ENCODE measurements around the gene RNF186.
"Not testable (repeated sequence)": the region's sequence is repeated elsewhere in the genome, so short reads cannot be mapped to it uniquely, and the experiment has no call there.

RNF186 gene, protein sequence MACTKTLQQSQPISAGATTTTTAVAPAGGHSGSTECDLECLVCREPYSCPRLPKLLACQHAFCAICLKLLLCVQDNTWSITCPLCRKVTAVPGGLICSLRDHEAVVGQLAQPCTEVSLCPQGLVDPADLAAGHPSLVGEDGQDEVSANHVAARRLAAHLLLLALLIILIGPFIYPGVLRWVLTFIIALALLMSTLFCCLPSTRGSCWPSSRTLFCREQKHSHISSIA

DNA sequence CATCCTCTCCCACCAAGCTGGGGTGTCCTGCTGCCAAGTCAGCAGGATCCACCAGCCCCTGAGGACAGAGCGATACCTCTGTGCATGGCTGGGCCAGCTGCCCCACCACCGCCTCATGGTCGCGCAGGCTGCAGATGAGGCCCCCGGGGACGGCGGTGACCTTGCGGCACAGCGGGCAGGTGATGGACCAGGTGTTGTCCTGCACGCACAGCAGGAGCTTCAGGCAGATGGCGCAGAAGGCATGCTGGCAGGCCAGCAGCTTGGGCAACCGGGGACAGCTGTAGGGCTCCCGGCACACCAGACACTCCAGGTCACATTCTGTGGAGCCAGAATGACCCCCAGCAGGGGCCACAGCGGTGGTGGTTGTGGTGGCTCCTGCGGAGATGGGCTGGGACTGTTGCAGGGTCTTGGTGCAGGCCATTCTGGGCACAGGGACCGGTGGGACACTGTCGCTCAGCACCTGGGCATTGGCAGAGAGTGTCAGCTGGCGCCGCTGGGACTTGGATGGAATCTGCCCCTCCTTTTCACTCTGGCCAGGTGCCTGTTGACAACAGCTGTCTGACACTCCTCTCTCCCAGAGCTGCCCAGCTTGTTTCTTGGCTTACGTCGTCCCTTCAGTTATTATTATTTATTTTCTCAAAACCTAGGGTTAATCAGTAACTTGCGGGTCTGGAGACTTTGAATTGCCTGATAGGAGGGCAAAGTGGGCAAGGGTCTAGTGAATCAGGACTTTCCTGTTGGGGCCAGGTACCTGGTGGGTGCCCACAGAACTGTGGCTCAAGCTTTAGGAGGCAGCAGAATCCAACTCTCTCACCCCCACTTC, at the start of gene RNF186:
Gene RNF186 (minus strand): TSS at position 603 of the 823 bp plus-strand sequence. CDS start 182 bp downstream, at position 421.
- no peak for DNase-seq

DNA sequence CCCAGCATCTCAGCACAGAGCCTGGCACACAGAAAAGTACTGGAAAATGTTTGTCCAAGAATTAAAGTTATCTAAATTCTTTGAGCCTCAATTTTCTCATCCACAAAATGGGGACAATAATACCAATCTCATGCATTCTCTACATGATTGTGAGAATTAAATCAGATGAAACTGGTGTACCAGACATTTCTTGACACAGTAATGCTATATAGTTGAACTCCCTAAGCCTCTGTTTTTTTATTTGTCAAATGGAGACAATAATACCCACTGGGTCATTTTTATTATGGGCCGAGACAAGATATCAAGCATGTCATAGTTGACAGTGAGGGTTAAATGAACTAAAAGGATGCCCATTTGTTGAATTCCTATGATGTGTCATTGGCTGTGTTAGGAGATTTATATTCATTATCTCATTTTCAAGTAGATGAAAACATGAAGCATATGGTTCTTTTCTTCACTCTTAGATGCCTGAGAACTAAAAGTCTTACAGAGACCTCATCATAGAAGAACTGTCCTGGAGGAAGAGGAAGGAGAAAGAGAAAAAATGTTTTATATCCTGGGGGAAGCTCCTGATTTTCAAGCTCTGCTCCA, 49.6 kb upstream of the RNF186 start:
- no peak for DNase-seq

DNA sequence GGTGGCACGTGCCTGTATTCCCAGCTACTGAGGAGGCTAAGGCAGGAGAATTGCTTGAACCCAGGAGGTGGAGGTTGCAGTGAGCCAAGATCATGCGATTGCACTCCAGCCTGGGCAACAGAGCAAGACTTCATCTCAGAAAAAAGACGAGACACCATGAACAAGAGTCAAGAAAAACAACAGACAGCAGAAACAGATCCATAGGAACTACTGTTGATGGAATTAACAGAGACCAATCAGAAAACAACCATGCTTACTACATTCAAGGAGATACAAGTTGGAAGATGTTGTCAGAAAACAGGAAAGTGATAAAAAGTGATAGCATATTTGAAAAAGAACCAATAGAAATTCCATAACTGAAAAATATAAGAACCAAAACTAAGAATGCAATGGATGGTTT, 47.9 kb upstream of the RNF186 start:
- DNase-seq = no peak

DNA sequence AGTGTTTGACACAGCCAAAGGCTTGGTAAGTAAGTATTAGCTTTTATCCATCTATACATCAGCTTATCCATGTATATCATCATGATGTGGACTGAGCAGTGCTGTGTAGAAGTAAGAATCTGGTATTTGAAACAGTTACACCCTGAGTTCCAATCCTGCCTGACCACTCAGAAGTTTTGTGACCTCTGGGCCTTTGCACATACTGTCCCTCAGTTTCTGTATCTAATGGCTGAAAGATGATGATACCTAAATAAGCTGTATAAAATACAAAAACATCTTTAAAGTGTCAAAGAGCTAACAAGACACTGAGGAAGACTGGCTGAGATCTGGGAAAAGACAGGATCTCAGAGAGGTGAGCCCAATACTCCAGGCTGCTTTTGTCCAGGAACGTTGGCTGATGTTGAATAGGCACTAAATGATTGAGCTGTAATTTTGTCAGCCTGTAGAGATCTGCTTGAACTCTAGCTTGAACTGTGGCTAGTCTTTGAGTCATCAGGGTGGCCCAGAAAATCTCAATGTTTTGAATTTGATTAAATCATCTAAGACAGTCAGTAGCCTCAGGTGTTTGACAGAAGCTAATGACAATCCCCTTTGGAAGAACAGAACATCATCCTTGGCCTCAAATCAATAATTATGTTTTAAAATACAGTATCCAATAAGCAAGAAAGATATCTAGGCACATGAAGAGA, 46.9 kb upstream of the RNF186 start:
- no peak for DNase-seq

DNA sequence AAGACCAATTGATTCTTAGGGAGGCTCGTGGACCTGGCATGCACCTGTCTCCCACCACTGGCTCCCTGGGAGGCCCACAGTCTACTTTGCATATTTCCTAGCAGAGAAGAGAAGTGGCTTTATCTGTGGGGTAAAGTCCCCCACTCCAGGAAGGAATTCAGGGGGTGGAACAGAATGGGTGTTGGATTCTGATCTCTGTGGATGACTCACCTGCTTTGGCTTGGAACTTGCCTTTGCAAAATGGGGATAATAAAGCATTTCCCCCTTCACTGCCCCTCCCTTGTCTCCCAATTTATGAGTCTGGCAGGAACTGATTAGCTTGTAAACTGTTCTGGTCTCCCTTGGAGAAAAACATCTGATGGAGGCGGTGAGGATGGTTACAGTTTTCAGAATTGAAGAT, 46.0 kb upstream of the RNF186 start:
- no peak for DNase-seq

DNA sequence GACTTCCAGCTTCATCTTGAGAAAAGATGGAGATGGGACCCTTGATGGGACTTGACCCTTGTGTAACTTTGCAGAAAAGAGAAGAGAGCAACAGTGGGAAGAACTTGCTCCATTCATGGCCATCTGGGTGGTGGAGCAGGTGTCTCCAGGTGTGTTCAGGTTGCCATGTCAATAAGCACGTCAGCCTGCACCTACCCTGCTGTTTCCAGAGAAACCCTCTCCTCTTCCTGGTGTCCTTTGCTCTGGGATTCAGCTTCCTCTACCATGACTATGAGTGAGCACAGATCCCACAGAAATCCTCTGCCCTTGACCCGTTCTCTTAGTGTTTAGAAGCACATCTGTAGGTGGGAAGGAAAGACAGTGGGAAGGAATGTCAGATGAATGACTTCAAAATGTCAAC, 45.3 kb upstream of the RNF186 start:
- no peak for DNase-seq

DNA sequence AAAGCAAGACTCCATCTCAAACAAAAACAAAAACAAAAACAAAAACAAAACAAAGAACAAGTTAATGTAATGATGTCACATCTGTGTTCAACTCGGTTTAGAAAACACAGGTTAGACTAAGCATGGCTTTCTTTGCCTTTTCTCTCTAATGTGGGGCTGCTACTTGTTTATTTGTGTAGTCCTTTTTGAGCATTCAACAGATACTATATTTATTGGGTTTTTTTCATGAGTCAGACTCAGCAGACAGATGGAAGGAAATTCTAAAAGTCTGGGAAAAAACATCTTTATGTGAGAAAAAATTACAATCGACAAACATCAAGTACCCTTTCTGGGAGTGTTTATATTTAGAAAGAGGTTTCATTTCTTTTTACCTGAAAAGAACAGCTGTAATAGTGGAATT, 44.8 kb upstream of the RNF186 start:
- DNase-seq = no peak

DNA sequence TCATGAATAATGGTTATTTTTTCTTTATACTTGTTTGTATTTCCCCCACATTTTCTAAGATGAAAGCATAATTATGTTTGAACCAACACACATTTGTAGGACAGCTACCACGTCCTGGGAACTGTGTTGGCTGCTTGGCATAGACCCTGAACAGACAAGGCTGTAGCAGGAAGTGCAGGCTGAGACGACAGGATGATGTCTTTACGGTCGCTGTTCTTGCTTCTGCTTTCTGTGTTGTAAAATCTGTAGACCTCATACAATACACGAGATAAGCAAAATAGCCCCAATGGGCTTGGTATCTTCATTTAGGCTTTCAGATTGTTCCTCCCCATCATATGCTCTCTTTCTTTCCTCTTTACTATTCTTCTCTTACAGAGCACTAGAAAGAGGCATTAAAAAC, 43.8 kb upstream of the RNF186 start:
- no peak for DNase-seq

DNA sequence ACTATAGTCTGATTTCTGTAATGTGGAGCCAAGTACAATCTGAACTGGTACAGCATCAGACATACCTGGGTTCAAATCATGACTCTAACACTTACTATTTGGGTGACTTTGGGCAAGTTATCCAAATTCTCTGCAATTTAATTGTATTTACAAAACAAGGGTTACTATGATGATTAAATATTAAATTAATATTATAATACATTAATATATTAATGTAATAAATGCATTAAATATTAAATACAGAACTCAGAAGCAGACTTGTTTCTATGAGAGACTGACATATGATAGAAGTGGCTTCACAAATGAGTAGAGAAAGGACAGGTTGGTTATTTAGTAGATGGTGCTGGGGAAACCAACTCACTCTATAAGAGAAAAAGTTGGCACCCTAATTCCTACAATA, 39.8 kb upstream of the RNF186 start:
- no peak for DNase-seq

DNA sequence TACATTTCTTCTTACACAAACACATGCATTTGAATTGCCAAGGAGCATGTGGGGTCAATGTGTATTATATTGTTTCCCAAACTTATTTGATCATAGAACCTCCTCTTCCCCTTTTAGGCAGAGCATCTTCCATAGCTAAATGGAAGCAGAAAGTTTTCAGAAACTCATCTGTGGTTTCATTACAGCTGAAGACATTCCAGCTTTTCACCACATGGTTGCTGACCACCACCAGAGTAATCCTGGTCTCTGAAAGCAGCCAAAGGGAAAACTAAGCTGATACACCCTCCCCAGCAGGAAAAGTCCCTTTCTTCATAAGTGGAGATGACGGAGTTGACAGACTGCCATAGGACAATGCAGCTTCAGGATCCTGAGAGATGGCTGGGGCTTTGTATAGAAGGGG, 37.0 kb upstream of the RNF186 start:
- DNase-seq = no peak

DNA sequence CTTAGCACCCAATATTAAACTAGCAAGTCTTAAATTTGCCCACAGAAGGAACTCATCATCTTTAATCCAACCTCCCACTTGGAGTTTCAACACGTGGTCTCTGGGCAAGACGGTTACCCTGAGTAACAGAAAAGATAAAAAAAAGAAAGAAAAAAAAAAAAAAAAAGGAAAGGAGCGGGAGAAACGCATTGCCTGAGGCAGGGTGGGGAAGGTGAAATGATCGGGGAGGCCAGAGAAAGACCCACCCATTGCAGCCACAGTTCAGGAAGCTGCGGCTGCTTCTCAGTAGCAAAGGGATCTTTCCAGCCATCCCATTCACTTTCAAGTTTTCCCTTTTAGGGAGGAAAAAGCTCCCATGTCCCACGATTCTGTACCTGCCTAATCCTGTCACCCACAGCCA, 35.1 kb upstream of the RNF186 start:
- no peak for DNase-seq

DNA sequence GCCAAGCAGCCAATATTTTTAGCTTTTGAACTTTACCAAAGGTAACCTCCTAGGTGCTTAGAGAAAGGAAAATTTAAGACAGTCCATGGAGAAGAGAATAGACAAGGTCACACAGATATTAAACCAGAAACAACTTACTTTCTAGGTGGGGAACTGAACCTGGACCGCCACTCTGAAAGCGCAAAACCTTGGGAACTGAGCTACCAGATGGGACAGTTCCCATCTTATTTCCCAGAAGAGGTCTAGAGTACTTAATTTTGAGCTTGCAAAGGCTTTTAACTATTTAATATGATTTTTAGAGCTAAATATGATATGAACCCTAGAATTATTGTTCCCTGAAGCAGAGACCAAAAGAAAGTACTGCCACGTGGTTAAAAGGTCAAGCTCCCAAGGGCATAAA, 34.2 kb upstream of the RNF186 start:
- not testable (repeated sequence) for DNase-seq

DNA sequence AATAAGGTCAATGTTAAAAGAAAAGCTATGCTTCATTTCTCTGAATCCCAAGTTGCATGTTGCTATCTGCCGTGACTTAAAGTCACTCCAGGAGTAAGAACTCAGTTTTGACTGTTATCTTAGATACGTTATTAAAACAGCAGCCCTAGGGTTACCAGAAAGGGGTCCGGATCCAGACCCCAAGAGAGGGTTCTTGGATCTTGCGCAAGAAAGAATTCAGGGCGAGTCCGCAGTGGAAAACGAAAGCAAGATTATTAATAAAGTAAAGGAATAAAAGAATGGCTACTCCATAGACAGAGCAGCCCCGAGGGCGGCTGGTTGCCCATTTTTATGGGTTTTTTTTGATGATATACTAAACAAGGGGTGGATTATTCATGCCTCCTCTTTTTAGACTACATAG, 32.3 kb upstream of the RNF186 start:
- not testable (repeated sequence) for DNase-seq

DNA sequence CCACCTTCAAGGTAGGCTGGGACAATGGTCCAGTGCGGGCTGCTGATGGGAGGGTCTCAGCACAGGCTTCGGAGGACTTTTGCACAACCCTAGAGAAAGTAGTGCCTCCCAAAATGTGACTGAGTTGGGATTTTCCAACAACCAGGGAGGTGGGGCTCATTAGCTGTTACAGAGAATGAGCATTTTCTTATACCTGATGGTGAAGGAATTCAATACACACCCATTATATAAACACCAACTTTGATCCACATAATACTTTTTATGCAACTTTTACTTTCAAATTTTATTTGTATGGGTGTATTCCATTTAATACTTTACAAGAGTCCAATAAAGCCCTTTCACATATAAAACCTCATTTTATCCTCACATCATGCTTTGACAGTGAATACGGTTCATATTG, 31.3 kb upstream of the RNF186 start:
- no peak for DNase-seq

DNA sequence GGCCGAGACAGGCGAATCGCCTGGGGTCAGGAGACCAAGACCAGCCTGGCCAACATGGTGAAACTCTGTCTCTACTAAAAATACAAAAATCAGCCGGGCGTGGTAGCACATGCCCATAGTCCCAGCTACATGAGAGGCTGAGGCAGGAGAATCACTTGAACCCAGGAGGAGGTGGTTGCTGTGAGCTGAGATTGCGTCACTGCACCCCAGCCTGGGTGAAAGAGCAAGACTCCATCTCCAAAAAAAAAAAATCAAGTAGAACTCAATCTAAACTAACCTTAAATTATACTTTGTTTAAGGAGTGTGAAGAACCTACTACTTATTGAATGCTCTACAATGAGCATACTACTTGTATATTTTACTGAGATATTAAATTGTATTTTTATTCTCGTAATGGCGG, 30.5 kb upstream of the RNF186 start:
- no peak for DNase-seq

DNA sequence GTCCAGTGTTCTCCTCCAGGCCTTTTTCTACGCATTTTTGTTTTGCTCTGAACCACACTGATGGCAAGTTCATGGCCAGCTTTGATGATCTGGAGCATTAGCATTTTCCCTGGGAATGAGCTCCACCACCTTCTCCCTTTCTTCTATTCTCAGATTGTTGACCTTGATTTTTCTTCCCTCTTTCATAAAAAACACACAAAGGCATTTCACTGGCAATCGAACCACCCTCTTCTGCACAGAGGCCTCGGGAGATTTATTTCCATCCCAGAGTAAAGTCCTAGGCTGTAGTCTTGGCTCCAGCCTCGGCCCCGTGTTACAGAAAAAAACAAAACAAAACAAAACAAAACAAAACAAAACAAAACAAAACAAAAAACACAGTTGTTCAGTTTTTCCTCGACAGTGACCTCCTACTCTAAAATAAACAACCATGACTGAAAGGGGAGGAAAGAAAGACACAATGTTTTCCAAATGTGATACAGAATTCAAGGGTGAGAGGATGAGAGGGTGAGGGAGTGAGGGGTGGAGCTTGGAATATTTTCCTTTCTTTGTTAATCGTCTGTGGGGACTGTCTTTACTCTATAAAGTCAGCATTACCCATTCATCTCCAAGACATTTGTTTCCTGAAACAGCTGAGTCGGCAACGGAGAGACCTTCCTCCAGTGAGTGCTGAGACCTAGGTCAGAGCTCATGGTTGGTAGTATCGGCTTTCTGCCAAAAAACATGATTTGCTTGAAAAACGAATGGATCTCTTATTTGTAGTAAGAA, 29.8 kb upstream of the RNF186 start:
- DNase-seq = no peak

DNA sequence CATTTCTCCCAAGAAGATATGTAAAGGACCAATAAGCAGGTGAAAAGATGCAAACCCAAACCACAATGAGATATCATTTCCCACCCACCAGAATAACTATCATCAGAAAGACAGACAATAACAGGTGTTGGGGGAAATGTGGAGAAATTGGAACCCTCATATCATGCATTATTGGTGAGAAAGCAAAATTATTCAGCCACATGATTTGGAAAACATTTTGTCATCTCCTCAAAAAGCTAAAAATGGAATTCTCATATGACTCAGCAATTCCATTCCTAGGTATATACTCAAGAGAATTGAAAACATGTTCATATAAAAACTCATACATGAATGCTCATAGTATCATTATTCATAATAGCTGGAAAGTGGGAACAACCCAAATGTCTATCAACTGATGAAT, 25.1 kb upstream of the RNF186 start:
- no peak for DNase-seq

DNA sequence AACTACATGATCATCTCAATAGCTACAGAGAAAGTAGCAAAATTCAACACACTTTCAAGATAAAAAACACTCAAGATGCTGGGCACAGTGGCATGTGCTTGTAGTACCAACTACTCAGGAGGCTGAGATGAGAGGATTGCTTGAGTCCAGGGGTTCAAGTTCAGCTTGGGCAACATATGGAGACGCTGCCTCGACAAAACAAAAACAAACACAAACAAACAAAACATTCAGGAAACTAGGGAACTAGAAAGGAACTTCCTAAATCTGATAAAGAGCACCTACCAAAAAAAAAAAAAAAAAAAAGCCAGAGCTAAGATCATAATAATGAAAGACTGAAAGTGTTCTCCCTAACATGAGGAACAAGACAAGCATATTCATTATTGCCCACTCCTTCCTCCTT, 22.8 kb upstream of the RNF186 start:
- no peak for DNase-seq

DNA sequence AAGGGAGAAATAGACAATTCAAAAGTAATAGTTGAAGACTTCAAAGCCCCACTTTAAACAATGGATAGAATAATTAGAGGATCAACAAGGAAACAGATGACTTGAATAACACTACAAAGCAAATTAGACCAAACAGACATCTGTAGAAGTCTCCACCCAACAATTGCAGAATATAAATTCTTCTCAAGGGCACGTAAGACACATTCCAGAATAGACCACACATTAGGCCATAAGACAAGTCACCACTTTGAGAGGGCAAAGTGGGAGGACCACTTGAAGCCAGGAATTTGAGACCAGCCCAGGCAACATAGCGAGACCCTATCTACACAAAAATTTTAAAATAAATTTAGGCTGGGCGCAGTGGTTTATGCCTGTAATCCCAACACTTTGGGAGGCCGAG, 20.5 kb upstream of the RNF186 start:
- no peak for DNase-seq

DNA sequence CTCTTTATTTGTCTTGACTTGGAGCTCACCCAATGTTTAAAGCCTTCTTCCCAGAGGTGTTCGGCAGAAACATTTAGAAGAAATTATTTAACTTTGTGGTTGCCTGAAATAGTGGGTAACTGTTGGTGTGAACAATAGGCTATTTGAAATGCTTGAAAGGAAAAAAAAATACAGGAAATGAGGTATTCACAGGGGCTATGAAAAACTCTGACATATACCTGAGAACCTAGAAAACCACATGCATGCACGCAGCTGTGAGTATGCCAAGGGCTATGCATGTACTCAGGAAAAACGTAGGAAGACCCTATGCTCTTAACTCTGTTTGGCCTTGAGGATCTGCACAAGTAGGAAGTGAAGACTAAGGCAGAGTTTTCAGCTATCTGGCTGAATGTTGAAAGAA, 16.4 kb upstream of the RNF186 start:
- no peak for DNase-seq

DNA sequence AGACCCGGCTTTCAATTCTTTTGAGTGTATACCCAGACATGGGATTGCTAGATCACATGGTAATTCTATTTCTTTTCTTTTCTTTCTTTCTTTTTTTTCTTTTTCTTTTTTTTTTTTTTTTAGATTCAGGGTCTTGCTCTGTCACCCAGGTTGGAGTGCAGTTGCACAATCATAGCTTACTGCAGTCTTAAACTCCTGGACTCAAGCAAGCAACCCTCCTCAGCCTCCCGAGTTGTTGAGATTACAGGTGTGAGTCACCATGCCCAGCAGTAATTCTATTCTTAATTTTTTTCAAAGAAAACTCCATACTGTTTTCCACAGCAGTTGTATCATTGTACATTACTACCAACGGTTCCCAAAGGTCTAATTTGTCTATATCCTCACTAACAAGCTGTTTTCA, 13.5 kb upstream of the RNF186 start:
- no peak for DNase-seq

DNA sequence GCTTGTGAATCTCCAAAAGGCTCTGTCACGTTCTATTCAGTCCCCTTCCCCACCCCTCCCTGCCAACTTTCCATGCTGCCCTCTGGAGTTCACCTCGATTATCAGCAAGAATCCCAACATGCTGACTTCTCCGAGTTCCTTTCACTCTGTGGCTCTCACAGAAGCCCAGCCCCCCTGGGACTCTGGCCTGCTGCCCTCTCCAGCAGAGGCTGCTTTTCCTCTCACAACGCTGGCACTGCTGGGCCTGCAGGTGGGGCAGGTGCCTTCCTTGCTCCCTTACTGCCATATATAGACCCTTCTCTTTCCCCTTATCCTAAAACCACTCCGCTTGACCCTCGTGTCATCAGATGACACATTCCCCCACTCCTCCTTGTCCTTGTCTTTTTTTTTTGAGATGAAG, 10.2 kb upstream of the RNF186 start:
- no peak for DNase-seq

DNA sequence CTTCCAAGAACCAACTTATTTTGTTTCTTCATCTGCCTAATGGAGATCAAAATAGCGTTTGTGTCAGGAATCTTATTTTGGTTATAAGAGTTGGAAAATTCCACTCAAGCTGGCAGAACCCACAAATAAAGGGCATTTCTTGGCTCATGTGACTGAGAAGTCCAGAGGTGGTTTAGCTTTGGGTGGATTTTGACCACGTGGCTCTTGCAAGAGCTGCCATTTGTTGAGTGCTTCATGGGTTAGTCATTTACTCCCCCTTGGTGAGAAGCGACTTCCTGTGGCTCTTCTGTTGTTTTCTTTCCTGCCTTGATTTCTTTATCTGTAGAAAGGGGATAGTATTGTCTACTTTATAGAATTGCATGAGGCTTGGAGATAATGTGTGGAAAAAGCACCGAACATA, 9.5 kb upstream of the RNF186 start:
- no peak for DNase-seq

Data from right hindlimb (tissue), 1 donor.